Right kidney (tissue), 1 donor: ENCODE data around the gene INPP1.
A peak's percentile ranks its signal among the peaks of the same experiment; 100 is the strongest.

ENCODE experiments used
- DNase-seq: peaks from one replicate; pipeline ENCODE4 v3.0.0-alpha.2; 2016

The INPP1 gene

GRCh38 chr2:190408538-190409271, 65.3 kb downstream of the INPP1 start:
- peak; percentile 84 for DNase-seq

- DNase-seq: no peak
Observed at GRCh38 chr2:190409616-190410015, 66.2 kb downstream of the INPP1 start.

GRCh38 chr2:190410166-190410565, 66.8 kb downstream of the INPP1 start:
- DNase-seq: no peak

- no peak for DNase-seq
Observed at GRCh38 chr2:190412966-190413365, 69.6 kb downstream of the INPP1 start.

GRCh38 chr2:190413421-190413820, 70.0 kb downstream of the INPP1 start:
- no peak for DNase-seq

GRCh38 chr2:190415251-190415650, 71.9 kb downstream of the INPP1 start:
- no peak for DNase-seq

- no peak for DNase-seq
Observed at GRCh38 chr2:190415794-190416775, 72.7 kb downstream of the INPP1 start.

GRCh38 chr2:190417045-190417842, 73.9 kb downstream of the INPP1 start:
- no peak for DNase-seq

- DNase-seq: no peak
Observed at GRCh38 chr2:190418727-190419126, 75.3 kb downstream of the INPP1 start.

- DNase-seq: no peak
Observed at GRCh38 chr2:190420801-190421200, 77.4 kb downstream of the INPP1 start.
